ENCODE data around the gene MYH11.

- TF ChIP-seq CTCF (conservative IDR thresholded peaks at IDR 0.05 in 1 of 2, IDR thresholded peaks at IDR 0.05 in 1 of 2; ENCODE audit: low read depth in 1 of 2, low read length in 2 of 2) (no peak), EZH2 (IDR thresholded peaks at IDR 0.05; ENCODE audit: low read length, missing control alignments) (no peak)
These were observed 82.9 kb downstream of the MYH11 start for GRCh38 chr16:15773968-15774367.

Measured in fibroblast of lung (primary cell).